ENCODE results near the gene DOCK4.

Gene DOCK4

DNA sequence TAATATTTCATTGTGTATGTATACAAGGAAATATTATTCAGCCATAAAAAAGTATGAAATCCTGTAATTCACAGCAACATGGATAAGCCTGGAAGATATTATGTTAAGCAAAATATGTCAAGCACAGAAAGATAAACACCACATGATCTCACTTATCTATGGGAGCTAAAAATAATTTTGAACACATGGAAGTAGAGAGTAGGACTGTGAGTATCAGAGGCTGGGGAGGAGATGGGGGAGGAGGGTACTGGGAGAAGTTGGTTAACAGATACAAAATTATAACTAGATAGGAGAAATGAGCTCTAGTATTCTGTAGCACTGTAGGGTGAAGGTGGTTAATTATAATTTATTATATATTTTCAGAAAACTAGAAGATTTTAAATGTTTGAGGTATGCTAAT, 132.7 kb downstream of the DOCK4 start:
- no peak for DNase-seq (ENCODE audit: low spot score)
- TF ChIP-seq, protein P1, sequence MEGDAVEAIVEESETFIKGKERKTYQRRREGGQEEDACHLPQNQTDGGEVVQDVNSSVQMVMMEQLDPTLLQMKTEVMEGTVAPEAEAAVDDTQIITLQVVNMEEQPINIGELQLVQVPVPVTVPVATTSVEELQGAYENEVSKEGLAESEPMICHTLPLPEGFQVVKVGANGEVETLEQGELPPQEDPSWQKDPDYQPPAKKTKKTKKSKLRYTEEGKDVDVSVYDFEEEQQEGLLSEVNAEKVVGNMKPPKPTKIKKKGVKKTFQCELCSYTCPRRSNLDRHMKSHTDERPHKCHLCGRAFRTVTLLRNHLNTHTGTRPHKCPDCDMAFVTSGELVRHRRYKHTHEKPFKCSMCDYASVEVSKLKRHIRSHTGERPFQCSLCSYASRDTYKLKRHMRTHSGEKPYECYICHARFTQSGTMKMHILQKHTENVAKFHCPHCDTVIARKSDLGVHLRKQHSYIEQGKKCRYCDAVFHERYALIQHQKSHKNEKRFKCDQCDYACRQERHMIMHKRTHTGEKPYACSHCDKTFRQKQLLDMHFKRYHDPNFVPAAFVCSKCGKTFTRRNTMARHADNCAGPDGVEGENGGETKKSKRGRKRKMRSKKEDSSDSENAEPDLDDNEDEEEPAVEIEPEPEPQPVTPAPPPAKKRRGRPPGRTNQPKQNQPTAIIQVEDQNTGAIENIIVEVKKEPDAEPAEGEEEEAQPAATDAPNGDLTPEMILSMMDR (IDR thresholded peaks at IDR 0.05; ENCODE audit: extremely low read depth, missing control alignments), result no peak

DNA sequence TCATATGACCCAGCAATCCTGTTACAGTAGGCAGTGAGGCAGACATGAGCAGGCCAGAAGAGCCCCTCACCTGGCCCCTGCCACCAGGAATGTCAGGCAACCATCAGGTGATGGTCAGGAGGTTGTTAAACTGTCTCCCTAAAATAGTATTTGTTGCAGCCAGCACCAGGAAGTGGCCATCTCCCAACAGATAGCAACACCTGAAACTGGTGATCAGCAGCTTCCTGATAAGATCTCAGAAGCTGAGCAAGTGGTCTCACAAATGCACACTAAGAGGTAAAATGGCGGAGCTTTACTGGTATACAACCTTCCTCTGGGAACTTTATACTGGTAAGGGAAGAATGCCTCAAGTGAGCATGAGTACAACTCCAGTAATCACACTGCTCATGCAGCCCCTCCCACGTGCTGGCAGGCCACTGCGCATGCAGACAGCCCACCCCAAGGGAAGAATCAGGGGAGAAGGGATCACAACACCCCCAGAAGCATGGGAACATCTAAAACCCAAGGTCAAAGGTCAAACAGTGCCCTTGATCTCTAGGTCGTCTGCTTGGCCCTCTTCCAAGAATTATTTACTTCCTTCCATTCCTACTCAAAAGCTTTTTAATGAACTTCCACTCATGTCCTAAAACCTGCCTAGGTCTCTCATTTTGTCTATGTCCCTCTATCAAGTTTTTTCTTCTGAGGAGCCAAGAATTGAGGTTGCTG, 133.5 kb downstream of the DOCK4 start:
- DNase-seq (ENCODE audit: low spot score), result no peak
- TF ChIP-seq, protein P1 (IDR thresholded peaks at IDR 0.05; ENCODE audit: extremely low read depth, missing control alignments), result no peak

DNA sequence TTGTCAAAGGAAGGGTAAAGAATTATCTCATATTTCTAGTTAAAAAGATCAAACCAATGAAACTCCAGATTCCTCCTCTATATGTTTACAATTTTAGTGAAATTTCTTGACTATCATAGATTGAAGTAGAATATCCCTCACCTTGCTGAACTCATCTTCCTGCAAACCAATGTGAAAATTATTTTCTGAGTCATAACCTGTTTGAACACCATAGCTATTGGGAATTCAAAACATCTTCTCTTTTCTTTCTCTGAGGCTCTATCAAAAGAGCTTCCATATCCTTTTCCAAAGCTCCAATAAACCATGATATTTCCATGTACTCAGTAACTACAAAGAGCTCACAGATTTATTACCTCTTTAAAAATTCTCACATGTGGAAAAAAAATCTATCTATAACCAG, 134.3 kb downstream of the DOCK4 start:
- TF ChIP-seq, protein P1 (IDR thresholded peaks at IDR 0.05; ENCODE audit: extremely low read depth, missing control alignments), result no peak
- no peak for DNase-seq (ENCODE audit: low spot score)

DNA sequence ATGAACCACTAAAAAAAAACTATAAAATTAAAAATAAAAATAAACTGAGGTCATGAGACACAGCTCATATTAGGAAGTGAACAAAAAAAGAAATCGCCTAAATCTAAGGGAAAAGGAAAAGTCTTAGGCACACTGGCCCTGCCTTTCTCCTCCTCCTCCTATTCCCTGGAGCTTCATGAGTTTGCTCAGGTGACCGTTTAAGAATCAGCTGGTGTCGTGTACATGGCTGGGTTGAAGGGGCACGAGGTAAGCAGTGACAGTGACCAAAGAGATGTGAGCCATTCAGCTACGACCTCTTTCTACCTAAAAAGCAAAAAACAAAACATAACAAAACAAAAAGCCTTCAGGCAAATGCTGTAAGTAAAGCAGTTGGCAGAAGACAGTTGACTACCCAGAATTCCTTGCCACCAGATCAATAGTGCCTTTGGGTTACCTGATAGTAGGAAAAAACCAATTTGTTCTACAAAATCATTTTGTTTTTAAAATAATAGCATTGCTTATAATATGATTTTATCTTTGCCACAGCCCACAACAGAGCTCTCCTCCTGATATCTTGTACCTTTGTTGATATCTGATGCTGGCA, 135.4 kb downstream of the DOCK4 start:
- DNase-seq (ENCODE audit: low spot score), result no peak
- TF ChIP-seq, protein P1 (IDR thresholded peaks at IDR 0.05; ENCODE audit: extremely low read depth, missing control alignments), result no peak

DNA sequence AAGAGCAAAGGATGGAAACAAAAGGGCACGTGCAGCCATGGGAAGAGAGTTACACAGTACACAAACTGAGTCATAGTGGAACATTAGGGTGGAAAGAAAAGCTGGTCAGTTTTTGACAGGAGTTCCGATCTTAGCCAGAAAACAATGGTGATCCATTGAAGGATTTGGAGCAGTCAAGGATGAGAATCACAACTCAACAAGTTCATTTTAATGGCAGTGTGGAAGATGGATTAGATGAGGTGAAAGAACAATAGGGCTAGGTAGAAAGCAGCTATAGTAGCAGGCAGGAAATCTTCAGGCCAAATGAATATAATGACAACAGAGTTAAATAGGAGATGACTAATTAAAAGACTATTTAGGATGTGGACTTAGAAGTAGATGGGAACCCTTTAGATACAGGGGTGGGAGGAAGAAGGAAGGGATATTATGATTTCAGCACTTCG, 136.3 kb downstream of the DOCK4 start:
- DNase-seq (ENCODE audit: low spot score), result no peak
- TF ChIP-seq, protein P1 (IDR thresholded peaks at IDR 0.05; ENCODE audit: extremely low read depth, missing control alignments), result no peak

DNA sequence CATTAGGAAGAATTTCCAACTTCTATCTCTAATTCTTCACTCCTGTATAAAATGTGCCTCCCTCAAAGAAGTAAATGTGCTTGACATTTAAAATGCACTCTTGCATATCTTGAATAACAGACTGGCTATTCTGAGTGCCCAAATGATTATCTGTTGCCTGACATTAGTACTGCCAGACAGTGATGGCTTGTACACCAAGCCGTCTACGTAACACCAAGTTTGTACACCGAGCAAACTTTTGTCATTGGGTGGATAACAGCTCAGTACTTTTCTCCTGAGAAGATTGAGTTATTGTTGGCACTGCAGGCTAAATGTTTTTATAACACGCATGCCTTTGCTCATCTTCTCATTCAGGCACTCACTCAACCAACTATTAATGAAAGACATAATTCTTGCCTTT, 137.2 kb downstream of the DOCK4 start:
- no peak for DNase-seq (ENCODE audit: low spot score)
- TF ChIP-seq, protein P1 (IDR thresholded peaks at IDR 0.05; ENCODE audit: extremely low read depth, missing control alignments), result no peak

DNA sequence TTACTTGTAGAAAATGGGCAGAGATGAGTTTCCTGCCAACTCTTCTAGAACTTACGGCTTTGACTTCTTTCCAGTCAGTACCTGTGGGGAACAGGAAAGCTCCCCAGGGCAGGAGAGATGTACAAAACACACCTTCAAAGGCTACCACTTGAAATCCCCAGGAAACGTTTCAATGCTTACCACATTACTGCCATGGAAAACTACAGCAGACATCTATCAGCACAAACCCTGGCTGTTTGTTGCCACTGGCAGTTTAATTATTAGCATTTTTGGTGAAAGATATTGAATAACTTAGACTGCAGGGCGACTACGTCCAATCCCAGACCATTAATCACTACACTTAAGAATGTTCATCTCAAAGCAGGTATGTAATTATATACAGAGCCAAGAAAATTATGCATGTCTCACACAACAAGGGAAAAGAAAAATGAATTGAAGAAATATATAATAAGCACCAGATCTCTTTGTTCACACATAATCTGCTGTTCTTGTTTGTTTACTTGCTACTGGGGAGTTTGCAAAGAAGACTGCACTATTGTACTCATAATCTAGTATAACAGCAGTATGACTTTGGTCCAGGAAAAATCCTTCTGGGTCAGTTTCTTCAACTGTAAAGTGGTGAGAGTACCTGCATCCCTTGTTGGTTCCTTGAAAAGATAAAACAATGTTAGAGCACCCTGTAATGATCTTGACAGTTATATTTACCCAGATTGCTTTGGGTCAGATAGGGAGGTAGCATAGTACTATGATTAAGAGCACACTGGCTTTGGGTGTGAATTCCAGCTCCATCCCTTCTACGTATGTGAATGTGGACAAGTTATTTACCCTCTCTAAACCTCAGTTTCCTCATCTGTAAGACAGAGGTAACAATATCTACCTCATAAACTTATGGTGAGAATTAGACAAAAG, 138.3 kb downstream of the DOCK4 start:
- TF ChIP-seq, protein P1 (IDR thresholded peaks at IDR 0.05; ENCODE audit: extremely low read depth, missing control alignments), result no peak
- DNase-seq (ENCODE audit: low spot score), result no peak
